Measurements from ENCODE around the gene PCDH15.
"Not testable (repeated sequence)": the region's sequence is repeated elsewhere in the genome, so short reads cannot be mapped to it uniquely, and the experiment has no call there.

Gene PCDH15

DNA sequence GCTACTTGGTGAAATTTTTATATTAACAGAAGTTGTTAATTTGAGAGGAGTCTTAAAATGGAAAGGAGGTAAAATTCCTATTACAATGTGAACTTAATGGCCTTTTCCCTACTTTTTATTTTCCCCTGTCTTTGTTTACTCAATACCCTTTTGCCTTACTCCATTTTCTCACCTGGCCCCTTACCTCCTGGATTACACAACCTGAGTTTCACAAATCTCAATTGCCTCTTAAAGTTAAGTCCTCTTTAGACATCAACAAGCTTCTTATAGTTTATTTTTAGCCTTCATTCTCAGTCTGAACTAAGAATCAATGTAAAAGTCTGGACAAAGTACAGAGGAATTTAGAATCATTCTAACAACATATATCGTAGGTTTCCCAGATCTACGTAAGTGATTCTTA, 247.0 kb downstream of the PCDH15 start:
- DNase-seq (ENCODE audit: low spot score) = no peak

DNA sequence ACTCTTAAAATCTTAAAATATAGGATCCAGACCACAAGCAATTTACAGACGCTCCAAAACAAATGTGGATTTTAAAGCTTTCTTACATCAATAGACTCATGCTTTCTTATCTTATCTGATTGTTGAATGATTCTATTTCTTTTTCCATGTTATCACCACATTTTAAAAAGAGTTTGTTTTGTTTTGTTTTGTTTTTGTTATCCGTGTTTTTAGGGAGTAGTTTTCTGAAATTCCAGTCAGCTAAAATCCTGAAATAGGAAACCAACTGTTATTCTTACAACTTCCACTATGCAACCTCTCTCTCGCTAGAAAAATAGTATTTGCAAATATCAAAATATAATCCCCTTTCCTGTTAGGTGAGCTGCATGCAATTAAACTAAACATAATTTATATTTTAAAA, 251.0 kb downstream of the PCDH15 start:
- DNase-seq (ENCODE audit: low spot score) = no peak

DNA sequence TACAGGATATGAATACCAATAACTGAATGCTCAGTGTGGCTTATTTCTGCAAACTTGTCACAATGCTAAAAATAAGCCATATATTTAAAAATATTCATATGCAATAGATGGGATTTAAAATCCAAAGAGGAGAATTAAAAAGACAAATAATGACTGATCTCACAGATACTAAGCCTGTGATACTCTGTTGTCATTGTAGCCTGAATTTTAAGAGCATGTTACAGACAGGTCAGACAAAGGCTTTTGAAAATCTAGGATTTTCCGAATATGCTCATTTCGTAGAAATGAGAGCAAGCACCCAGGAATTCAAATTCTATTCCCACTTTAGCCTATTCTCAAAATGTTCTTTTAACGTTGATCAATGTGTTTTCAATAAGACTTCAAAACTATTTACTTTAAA, 269.7 kb downstream of the PCDH15 start:
- no peak for DNase-seq (ENCODE audit: low spot score)

DNA sequence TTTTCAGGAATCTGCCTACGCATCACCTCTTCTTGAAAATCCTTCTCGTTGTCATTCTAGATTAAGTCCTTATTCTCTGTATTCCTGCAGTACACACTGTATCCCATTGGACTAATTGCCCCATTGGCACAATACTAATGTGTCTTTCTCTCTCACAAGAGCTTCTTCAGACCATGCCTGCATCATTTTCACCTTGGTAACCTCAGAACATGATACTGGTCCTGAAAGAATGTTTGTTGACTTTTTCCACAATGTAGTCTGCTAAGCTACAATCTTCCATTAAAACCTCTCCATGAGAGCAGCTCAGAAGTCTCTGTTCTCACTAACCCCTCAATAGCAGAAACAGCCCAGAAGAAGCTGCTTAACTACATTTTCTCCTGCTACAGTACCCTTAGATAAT, 270.7 kb downstream of the PCDH15 start:
- DNase-seq (ENCODE audit: low spot score) = no peak

DNA sequence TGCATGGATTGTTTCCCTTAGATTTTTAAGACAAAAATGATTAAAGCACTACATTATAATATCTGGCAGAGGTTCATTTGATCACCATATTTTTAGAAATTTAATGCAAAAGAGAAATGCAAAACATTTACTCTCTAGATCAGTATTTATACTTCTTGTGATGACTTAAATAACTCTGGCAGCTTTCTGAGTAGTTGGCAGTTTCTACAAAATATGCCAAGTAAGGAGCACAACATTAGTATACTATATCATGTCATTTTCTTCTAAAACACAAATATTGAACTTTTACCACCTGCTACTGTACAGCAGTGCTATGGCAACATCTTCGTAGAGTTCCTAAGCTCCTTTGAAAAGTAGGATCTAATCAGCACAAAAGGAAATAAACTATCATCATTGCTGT, 275.2 kb downstream of the PCDH15 start:
- no peak for DNase-seq (ENCODE audit: low spot score)

DNA sequence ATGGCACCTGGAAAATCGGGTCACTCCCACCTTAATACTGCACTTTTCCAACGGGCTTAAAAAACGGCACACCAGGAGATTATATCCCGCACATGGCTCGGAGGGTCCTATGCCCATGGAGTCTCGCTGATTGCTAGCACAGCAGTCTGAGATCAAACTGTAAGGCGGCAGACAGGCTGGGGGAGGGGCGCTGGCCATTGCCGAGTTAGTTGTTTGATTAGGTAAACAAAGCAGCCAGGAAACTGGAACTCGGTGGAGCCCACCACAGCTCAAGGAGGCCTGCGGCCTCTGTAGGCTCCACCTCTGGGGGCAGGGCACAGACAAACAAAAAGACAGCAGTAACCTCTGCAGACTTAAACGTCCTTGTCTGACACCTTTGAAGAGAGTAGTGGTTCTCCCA, 285.8 kb downstream of the PCDH15 start:
- not testable (repeated sequence) for DNase-seq (ENCODE audit: low spot score)

DNA sequence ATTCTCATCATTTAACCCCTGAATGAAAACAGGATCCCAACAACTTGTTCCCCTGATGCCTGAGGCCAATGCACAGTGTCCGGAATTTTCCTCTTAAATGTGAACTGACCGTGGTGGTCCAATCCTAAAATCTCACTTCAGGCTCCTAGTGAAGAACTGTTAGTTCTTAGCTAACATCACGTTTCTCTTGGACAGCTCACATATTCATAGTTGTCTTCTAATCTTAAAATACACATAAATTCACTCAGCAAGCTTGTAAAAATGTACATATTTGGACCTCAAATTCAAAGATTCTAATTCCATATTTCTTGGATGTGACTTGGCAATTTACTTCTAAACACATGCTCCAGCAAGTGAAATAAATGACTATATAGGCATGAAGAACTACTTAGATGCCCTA, 297.2 kb downstream of the PCDH15 start:
- no peak for DNase-seq (ENCODE audit: low spot score)

DNA sequence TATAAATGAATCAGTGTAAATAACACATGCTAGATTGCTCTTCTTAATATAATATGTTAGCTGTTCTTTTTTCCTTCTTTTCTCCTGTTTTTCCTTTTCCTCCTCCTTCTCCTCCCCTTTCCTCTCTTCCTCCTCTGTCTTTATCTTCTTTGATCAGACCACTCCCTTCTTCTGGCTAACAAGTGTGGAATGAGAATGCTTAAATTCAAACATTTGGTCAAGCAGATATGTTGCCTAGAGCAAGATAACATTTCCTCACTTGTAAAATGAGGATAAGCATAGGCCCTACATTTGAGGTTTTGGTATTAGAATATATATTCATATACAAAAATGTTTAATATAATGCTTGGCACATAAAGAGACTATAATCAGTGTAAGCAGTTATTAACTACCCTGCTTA, 299.1 kb downstream of the PCDH15 start:
- DNase-seq (ENCODE audit: low spot score) = no peak

DNA sequence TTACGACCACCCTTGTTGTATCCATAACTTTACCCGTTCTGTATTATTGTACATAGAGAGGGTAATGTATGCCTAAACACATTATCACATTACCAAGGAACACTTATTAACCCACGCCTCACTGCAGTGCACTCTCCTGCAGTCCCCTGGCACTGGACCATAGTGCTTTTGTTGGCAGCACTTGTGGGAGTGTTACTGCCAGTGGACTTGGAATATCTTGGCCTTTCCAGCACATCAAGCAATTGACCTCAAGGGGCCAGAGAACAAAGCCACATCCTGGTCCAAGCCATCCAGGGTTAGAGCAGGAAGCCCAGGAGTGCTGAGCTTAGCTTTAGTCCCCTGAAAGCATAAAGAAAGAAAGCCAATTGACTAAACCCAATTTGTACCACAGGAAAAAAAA, 304.2 kb downstream of the PCDH15 start:
- no peak for DNase-seq (ENCODE audit: low spot score)

DNA sequence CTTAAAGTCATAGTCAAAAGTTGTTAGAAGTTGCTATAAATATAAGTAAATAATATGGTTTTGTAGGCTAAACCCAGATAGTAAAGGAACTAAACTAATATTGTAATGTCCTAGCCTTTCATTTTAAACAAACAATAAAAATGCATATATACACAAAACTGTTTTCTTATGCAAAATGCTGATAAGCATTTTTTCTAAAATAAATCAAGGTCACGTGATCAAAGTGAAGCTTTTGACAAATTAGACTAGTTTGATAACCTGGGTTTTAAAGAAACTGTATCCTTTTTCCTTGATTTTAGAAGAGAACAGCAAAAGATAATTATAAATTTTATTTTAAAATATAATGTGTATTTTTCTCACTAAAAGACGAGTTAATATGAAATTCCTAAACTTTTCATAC, 313.3 kb downstream of the PCDH15 start:
- no peak for DNase-seq (ENCODE audit: low spot score)

DNA sequence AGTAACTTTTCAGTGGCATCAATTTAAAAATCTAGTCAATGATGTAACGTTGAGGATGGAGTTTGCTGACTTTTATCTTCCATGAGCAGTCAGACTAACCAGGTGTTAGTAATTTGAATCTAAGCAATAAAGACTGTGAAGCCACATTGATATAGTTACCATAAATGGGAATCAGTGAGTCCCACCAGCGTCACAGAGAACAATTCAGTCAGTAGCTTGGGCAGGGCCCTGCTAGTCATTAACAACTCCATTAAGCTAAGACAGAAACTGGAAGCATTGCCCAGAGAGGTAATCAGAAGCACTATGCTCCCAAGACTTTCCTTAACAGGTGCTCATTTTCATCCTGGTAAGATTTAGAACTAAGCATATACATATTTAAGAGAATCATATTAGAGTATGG, 315.1 kb downstream of the PCDH15 start:
- no peak for DNase-seq (ENCODE audit: low spot score)

DNA sequence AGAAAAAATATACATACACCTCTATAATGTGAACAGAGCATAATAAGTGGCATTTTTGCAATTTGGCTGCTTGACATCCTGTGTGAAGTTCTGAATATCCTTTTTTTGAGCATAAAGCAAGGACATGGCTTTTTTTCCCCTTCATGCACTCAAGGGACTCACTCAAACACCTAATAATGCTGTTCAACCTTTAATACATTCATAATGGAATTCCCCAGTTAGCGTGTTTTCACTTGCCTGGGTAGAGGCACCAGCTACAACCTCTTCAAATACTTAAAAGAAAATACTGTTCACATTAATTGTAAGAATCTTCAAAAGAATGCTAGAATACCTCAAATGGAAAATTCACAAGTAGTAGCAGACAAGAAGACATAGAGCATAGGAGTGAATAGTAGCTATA, 316.8 kb downstream of the PCDH15 start:
- DNase-seq (ENCODE audit: low spot score) = no peak

DNA sequence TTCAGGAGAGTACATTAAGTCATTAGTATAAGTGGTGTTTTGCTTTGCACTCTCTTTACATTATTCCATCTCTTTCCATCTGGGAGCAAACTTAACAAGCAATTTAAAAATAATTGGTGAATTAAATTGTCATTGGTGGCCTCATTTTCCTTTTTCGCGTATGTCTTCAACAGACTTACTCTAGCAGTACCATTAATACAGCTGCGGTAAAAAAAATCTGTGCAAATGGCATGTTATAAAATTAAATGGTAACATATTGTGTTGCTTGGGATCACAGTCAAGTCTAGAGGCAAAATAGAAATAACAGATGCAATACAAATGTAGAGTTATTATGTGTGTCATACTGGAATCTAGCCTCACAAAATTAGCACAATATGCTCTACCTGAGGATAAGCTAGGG, 322.4 kb downstream of the PCDH15 start:
- DNase-seq (ENCODE audit: low spot score) = no peak

DNA sequence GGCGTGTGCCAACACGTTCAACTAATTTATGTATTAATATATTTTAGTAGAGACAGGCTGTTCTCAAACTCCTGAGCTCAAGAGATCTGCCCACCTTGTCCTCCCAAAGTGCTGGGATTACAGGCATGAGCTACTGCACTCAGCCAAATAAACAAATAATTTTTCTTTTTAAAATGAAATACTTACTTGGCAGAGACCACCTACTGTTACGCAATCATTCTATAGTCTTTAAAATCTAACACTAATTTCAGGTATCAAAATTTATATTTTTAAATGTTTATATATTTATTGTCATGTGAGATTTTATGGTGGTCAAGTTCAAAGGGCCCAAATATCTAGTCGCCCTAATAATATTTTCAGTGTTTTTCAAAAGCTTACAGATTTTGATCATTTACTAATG, 323.3 kb downstream of the PCDH15 start:
- no peak for DNase-seq (ENCODE audit: low spot score)

DNA sequence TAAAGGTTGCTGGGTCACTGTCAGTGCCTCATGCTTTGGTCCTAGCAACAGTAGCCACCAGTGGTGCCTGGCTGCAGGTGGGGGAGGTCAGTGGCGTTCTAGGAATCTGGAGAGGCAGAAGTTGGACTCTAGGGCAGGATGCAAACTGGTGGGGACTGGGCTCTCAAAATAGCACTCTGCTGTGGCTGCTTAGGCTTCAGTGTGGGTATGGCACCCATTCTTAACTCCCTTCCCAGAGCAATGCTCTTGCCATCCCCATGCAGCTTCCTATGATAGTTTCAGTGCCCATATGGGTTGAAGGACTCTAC, 330.8 kb downstream of the PCDH15 start:
- no peak for DNase-seq (ENCODE audit: low spot score)

DNA sequence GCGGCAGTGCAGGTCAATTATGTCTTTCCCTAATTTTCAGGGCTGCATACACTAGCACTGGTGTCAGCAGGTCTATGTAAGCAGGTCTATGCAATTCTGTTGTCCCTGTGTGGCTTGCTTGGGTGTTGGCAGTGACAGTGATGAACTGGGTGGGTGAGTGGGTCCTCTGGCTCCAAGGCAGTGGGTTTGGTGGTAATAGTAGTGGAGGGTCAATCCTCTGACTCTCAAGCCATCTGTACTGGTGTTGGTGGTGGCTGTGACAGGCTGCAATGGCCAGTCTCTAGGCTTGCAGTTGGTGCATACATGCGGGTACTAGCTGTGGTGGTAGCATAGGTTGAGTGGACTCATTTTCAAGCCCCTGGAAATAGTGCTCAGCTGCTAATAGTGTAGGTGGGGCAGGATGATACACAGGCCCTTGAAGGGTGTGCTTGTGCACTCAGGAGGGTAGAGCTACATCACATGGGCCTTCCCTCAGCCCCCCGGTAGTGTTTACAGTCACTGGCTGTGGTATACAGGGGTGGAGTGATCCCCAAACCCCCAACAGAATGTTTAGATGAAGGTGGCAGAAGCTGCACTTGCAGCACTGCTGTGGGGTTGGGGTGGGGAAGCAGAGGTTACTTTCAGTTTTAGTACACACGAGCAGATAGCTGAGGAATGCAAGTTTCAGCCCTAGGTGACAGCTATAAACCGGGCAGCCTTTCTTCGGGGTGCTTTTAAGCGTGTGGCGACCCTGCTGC, 331.3 kb downstream of the PCDH15 start:
- DNase-seq (ENCODE audit: low spot score) = no peak

DNA sequence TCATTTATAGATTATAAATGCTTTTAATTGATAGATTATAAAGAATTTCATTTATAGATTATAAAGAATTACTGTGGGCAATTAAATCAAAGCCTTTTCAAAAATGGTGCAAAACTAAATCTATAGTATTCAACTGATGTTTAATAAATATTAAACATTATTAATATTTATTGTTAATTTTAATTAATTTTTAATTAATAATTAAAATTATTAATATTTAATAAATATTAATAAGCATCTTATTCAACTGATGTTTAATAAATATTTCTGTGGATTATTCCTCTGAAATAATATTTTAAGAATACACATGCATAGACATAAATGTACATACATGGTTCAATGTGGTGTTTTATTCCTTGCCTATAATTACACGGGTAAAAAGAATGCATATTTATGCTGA, 346.8 kb downstream of the PCDH15 start:
- DNase-seq (ENCODE audit: low spot score) = no peak

DNA sequence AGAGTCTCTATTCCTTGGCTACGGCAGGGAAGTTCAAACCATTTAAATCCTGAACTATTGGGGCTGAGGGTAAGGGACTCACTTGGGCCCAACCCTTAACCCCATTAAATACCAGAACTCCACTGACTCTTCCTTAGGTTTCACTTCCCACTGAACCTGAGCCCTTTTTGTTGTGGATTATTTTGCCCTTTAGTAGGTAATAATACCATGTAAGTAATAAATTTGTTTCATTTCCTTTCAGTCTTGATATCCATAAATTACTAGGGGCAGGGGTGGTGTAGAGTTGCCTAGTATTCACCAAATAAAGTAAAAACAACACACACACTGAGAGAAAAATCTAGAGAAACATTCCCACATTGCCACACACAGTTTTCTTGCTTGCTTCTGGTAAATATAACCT, 352.0 kb downstream of the PCDH15 start:
- no peak for DNase-seq (ENCODE audit: low spot score)

DNA sequence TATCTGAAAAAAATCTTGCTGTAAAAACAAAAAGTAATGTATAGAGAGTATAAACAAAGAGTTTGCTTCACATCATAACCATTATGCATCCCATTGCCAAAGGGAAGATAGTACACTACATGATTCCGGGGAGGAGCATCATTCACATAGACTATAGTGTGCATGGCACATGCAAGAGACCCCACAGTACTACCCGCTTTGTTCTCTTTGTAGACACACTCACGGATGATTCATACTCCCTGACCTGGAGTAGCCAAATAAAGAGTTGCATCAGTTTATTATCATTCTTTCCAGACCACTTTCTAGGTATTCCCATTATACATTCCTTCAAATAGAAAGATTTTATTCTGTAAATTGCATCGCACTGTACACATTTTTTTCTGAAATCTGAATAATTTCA, 356.9 kb downstream of the PCDH15 start:
- no peak for DNase-seq (ENCODE audit: low spot score)

DNA sequence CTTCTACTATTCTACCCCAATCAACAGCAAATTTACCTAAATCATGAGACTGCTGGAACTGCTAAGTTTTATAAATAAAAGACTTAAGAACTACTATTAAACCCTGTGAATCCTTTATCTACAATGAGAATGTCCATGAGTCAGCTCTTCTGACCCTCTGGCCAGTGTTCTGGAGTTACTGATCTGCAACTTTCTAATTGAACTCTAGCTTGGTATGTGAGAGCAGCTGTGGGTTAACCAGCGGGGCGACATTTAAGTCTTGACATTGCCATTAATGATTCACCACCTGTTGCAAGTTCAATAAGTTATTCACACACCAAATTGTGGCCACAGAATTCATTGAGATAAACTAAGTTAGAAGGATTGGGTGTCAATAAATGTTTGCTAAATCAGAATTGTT, 359.8 kb downstream of the PCDH15 start:
- DNase-seq (ENCODE audit: low spot score) = no peak

DNA sequence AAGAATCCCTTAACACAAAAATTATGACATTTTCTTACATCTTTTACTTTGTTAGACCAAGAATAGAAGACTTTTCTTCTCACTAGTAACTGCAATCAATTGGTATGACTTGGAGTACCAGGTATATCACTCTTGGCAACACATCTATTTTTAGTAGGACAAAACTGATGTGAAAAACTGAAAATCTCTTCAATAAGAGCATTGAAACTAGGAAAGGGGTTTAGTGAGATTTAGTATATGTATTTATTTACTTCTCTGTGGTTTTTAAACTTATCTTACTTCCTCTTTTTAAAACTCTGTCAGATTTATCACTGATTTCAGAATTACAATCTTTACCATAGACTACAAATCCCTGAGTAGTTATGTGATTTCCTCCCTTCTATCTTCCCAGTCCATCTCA, 366.2 kb downstream of the PCDH15 start:
- no peak for DNase-seq (ENCODE audit: low spot score)

DNA sequence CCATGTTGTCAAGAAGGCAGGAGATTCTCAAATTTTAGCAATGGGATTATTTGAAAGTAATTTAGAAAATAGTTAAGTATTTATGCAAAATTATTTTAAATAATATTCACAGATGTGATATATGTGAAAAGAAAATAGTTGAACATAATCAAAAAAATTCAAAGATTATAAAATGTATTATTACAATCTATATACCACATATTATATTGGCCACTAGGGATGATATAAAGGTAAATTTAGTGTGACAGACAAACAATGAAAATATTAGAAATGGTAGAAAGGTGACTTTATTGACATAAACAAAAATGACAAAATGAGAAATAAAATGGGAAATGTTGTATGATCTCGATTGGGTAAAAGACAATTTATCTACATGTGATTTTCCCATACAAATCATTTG, 385.5 kb downstream of the PCDH15 start:
- DNase-seq (ENCODE audit: low spot score) = no peak

DNA sequence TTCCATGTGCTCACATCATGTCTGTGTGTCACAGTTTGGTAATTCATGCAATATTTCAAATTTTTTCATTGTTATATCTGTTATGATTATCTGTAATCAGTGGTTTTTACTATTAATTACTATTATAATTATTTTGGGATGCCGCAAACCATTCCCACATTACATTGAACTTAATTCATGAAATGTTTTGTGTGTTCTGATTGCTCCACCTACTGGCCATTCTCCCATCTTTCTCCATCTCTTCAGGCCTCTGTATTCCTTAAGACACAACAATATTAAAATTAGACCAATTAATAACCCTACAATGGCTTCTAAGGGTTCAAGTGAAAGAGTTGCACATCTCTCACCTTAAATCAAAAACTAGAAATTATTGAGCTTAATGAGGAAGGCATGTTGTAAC, 398.5 kb downstream of the PCDH15 start:
- DNase-seq (ENCODE audit: low spot score) = no peak

DNA sequence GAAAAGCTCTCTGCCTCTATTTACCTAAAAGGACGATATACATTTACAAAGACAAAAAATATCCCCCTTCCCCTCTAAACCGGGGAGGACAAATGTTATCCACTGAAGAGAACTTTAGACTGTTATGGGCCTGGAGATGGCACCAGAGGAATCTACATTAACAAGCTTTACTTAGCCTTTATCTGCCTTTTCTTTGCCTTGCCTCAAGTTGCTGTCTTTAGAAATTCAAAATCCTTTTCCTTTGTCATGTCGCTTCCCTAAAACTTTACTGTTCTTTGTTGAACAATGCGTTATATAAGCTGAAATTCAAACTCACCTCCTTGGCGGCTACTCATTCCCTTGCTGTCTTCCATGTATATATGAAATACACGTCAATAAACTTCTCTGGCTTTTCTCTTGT, 405.0 kb downstream of the PCDH15 start:
- no peak for DNase-seq (ENCODE audit: low spot score)

DNA sequence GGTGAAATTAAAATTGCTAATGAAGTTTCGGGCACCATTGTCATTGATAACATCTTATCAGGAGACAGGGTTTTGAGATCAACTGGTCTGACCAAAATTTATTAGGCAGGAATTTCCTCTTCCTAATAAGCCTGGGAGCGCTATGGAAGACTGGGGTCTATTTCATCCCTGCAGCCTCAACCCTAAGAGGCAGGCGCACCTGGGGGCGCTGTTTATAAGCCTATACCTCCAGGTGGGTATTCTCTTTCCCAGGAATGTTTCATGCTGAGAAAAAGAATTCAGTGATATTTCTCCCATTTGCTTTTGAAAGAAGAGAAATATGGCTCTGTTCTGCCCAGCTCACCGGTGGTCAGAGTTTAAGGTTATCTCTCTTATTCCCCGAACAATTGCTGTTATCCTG, 406.4 kb downstream of the PCDH15 start:
- not testable (repeated sequence) for DNase-seq (ENCODE audit: low spot score)
